ENCODE data around the gene MPEG1. TPM values are rescaled to one million over a fixed set of nuclear protein-coding genes. Genes with fewer than 3 reads are reported as not detected.

MPEG1 gene
- total and polyA plus RNA-seq, 2 of the 13 experiments (the other 11 are each of a cell fraction or from before 2014, with no cell fraction given): not detected

- H3K27me3 ChIP-seq (ENCODE audit: control insufficient read depth in 1 of 2, insufficient read depth in 2 of 2, low read length in 2 of 2): peaks cover 0 to 2% of the 10 kb centered on the region in 2 experiments; a peak in 1 of 5 replicates
- DNase-seq (ENCODE audit: low spot score): no peak
- no peaks in the 10 kb centered on the region for H3K4me1 ChIP-seq (ENCODE audit: insufficient read depth, low read length)
- no peaks in the 10 kb centered on the region for H3K9me3 ChIP-seq (ENCODE audit: low read length)
- in situ Hi-C loops (cut with HindIII; ENCODE audit: extremely low pct_ligation_motif_present, low pct_unique_long_range_greater_than_20kb): no loop called here
- no peak overlapping the region for H3K4me2 ChIP-seq (ENCODE audit: low read depth, low read length)
- H4K20me1 ChIP-seq (ENCODE audit: insufficient read depth, low read length): no peaks in the 10 kb centered on the region
- intact Hi-C loops (cut with micrococcal nuclease; ENCODE audit: unreplicated experiment): no loop called here
- POLR2A ChIA-PET: no interaction called here
- no TSS peak for BruUV-seq (replicated peaks)
- no peak for ATAC-seq
- H3K36me3 ChIP-seq (replicated peaks in 1 of 2; ENCODE audit: control insufficient read depth in 1 of 2, insufficient read depth in 2 of 2, low read length in 2 of 2): no peaks in the 10 kb centered on the region
- H3K4me3 ChIP-seq (replicated peaks in 1 of 3; ENCODE audit: insufficient read depth in 1 of 3, low read depth in 2 of 3, low read length in 3 of 3): no peak overlapping the region
- H3K27ac ChIP-seq (ENCODE audit: extremely low read length, insufficient read depth, low read length): no peak overlapping the region
- TF ChIP-seq SP5 (CRISPR knock-in tag; IDR thresholded peaks at IDR 0.05; ENCODE audit: borderline replicate concordance, low read depth): no peak
- TF ChIP-seq CBX5 (CRISPR knock-in tag; IDR thresholded peaks at IDR 0.05; ENCODE audit: borderline replicate concordance): no peak
- no peak for TF ChIP-seq ZNF704 (CRISPR knock-in tag; IDR thresholded peaks at IDR 0.05; ENCODE audit: borderline replicate concordance)
- TF ChIP-seq ZNF230 (CRISPR knock-in tag; IDR thresholded peaks at IDR 0.05): no peak
- no peak for TF ChIP-seq ZNF660 (CRISPR knock-in tag; IDR thresholded peaks at IDR 0.05; ENCODE audit: borderline replicate concordance, low read depth)
- no peak overlapping the region for H2AFZ ChIP-seq (ENCODE audit: low read length)
- no peak for FAIRE-seq
- H3K79me2 ChIP-seq (ENCODE audit: insufficient read depth, low read length): no peaks in the 10 kb centered on the region
- no peak overlapping the region for H3K9ac ChIP-seq (ENCODE audit: insufficient read depth, low read depth, low read length)
- CTCF ChIA-PET (ENCODE audit: low intra/inter-chr PET ratio, low total read pairs): no interaction called here
- 0% methylated on average over 2 of the region's 2 CpGs for WGBS (ENCODE audit: low lambda C conversion rate)
These were observed 13.7 kb upstream of the MPEG1 start for GRCh38 chr11:59226396-59226795.

DNA sequence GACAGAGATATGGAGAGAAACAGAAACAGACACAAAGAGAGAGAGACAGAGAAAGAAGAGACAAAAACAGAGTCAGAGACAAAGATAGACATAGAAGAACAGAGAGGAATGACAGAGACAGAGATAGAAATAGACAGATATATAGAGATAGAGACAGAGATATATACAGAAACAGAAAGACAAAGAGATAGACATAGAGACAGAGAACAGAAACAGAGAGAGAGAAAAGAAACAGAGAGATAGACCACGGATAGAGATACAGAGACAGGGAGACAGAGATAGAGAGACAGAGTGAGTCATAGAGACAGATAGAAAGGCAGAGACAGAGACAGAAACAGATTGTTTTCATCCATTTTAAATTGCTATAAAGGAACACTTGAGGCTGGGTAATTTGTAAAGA lies 12.3 kb upstream of the MPEG1 start:
- ChIA-PET POLR2A (no interaction called here), CTCF (ENCODE audit: low intra/inter-chr PET ratio, low total read pairs) (no interaction called here)
- Histone ChIP-seq H4K20me1 (ENCODE audit: insufficient read depth, low read length) (no peaks in the 10 kb centered on the region), H3K9me3 (ENCODE audit: low read length) (no peaks in the 10 kb centered on the region), H2AFZ (ENCODE audit: low read length) (no peak overlapping the region), H3K79me2 (ENCODE audit: insufficient read depth, low read length) (no peaks in the 10 kb centered on the region), H3K4me3 (replicated peaks in 1 of 3; ENCODE audit: insufficient read depth in 1 of 3, low read depth in 2 of 3, low read length in 3 of 3) (no peak overlapping the region), H3K27ac (ENCODE audit: extremely low read length, insufficient read depth, low read length) (no peak overlapping the region), H3K36me3 (replicated peaks in 1 of 2; ENCODE audit: control insufficient read depth in 1 of 2, insufficient read depth in 2 of 2, low read length in 2 of 2) (no peaks in the 10 kb centered on the region), H3K4me2 (ENCODE audit: low read depth, low read length) (no peak overlapping the region), H3K9ac (ENCODE audit: insufficient read depth, low read depth, low read length) (no peak overlapping the region), H3K27me3 (ENCODE audit: control insufficient read depth in 1 of 2, insufficient read depth in 2 of 2, low read length in 2 of 2) (peaks cover 0 to 2% of the 10 kb centered on the region in 2 experiments; a peak in 1 of 5 replicates), H3K4me1 (ENCODE audit: insufficient read depth, low read length) (no peaks in the 10 kb centered on the region)
- DNase-seq (ENCODE audit: low spot score) (no peak), ATAC-seq (no peak), FAIRE-seq (no peak)
- BruUV-seq (replicated peaks): no TSS peak
- intact Hi-C loops (cut with micrococcal nuclease; ENCODE audit: unreplicated experiment) (no loop called here), in situ Hi-C loops (cut with HindIII; ENCODE audit: extremely low pct_ligation_motif_present, low pct_unique_long_range_greater_than_20kb) (no loop called here)
- 0% methylated on average over 1 of the region's 1 CpG for WGBS (ENCODE audit: low lambda C conversion rate)
- TF ChIP-seq ZMAT3 (CRISPR knock-in tag; conservative IDR thresholded peaks at IDR 0.05) (no peak), ATF1 (CRISPR knock-in tag; IDR thresholded peaks at IDR 0.05) (no peak), SIN3B (IDR thresholded peaks at IDR 0.05; ENCODE audit: low read length) (no peak), ZNF263 (CRISPR knock-in tag; IDR thresholded peaks at IDR 0.05) (no peak), SALL1 (CRISPR knock-in tag; IDR thresholded peaks at IDR 0.05) (no peak), ZNF430 (CRISPR knock-in tag; IDR thresholded peaks at IDR 0.05) (no peak), KMT2B (CRISPR knock-in tag; IDR thresholded peaks at IDR 0.05) (no peak), RFXAP (CRISPR knock-in tag; IDR thresholded peaks at IDR 0.05; ENCODE audit: borderline replicate concordance) (no peak)
- TF ChIP-seq, protein P1, sequence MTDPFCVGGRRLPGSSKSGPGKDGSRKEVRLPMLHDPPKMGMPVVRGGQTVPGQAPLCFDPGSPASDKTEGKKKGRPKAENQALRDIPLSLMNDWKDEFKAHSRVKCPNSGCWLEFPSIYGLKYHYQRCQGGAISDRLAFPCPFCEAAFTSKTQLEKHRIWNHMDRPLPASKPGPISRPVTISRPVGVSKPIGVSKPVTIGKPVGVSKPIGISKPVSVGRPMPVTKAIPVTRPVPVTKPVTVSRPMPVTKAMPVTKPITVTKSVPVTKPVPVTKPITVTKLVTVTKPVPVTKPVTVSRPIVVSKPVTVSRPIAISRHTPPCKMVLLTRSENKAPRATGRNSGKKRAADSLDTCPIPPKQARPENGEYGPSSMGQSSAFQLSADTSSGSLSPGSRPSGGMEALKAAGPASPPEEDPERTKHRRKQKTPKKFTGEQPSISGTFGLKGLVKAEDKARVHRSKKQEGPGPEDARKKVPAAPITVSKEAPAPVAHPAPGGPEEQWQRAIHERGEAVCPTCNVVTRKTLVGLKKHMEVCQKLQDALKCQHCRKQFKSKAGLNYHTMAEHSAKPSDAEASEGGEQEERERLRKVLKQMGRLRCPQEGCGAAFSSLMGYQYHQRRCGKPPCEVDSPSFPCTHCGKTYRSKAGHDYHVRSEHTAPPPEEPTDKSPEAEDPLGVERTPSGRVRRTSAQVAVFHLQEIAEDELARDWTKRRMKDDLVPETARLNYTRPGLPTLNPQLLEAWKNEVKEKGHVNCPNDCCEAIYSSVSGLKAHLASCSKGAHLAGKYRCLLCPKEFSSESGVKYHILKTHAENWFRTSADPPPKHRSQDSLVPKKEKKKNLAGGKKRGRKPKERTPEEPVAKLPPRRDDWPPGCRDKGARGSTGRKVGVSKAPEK (CRISPR knock-in tag; IDR thresholded peaks at IDR 0.05; ENCODE audit: borderline replicate concordance): no peak

Data from HepG2 (cell line).